ENCODE data around the gene RPL32. TPM values are rescaled to one million over a fixed set of nuclear protein-coding genes. Genes with fewer than 3 reads are reported as not detected.

RPL32 gene
- total RNA-seq, 1 donor from 2014 or later, result 1,571 TPM

- no peaks in the 10 kb centered on the region for H3K9me3 Mint-ChIP-seq (ENCODE audit: unreplicated experiment)
- peaks cover 6% of the 10 kb centered on the region for H3K27me3 Mint-ChIP-seq (ENCODE audit: unreplicated experiment)
- H3K4me3 Mint-ChIP-seq (ENCODE audit: unreplicated experiment), result no peak overlapping the region
- peaks cover 12% of the 10 kb centered on the region for H3K4me1 Mint-ChIP-seq (ENCODE audit: unreplicated experiment)
- no peak for TF ChIP-seq CTCF (IDR thresholded peaks at IDR 0.05; ENCODE audit: unreplicated experiment)
- H3K36me3 Mint-ChIP-seq (ENCODE audit: low read depth, unreplicated experiment), result no peaks in the 10 kb centered on the region
- no peak overlapping the region for H3K27ac Mint-ChIP-seq (ENCODE audit: unreplicated experiment)
- DNase-seq (ENCODE audit: low spot score), result no peak
Observed at GRCh38 chr3:12809001-12809400, 32.4 kb downstream of the RPL32 start.

GRCh38 chr3:12808587-12808986 lies 32.8 kb downstream of the RPL32 start:
- no peak overlapping the region for H3K4me3 Mint-ChIP-seq (ENCODE audit: unreplicated experiment)
- peaks cover 12% of the 10 kb centered on the region for H3K4me1 Mint-ChIP-seq (ENCODE audit: unreplicated experiment)
- H3K9me3 Mint-ChIP-seq (ENCODE audit: unreplicated experiment), result no peaks in the 10 kb centered on the region
- peaks cover 3% of the 10 kb centered on the region for H3K27me3 Mint-ChIP-seq (ENCODE audit: unreplicated experiment)
- no peaks in the 10 kb centered on the region for H3K36me3 Mint-ChIP-seq (ENCODE audit: low read depth, unreplicated experiment)
- peak overlapping the region; percentile 73 for H3K27ac Mint-ChIP-seq (ENCODE audit: unreplicated experiment)
- TF ChIP-seq CTCF (IDR thresholded peaks at IDR 0.05; ENCODE audit: unreplicated experiment), result no peak
- no peak for DNase-seq (ENCODE audit: low spot score)

- Mint-ChIP-seq H3K36me3 (ENCODE audit: low read depth, unreplicated experiment) (no peaks in the 10 kb centered on the region), H3K27ac (ENCODE audit: unreplicated experiment) (no peak overlapping the region), H3K4me1 (ENCODE audit: unreplicated experiment) (peaks cover 12% of the 10 kb centered on the region), H3K27me3 (ENCODE audit: unreplicated experiment) (peaks cover 3% of the 10 kb centered on the region), H3K9me3 (ENCODE audit: unreplicated experiment) (no peaks in the 10 kb centered on the region), H3K4me3 (ENCODE audit: unreplicated experiment) (no peak overlapping the region)
- DNase-seq (ENCODE audit: low spot score), result no peak
- TF ChIP-seq CTCF (IDR thresholded peaks at IDR 0.05; ENCODE audit: unreplicated experiment), result no peak
Observed at GRCh38 chr3:12807601-12808359, 33.6 kb downstream of the RPL32 start.

- TF ChIP-seq CTCF (IDR thresholded peaks at IDR 0.05; ENCODE audit: unreplicated experiment), result no peak
- no peak overlapping the region for H3K4me3 Mint-ChIP-seq (ENCODE audit: unreplicated experiment)
- H3K4me1 Mint-ChIP-seq (ENCODE audit: unreplicated experiment), result peaks cover 12% of the 10 kb centered on the region
- H3K36me3 Mint-ChIP-seq (ENCODE audit: low read depth, unreplicated experiment), result no peaks in the 10 kb centered on the region
- H3K9me3 Mint-ChIP-seq (ENCODE audit: unreplicated experiment), result no peaks in the 10 kb centered on the region
- H3K27me3 Mint-ChIP-seq (ENCODE audit: unreplicated experiment), result peaks cover 3% of the 10 kb centered on the region
- no peak overlapping the region for H3K27ac Mint-ChIP-seq (ENCODE audit: unreplicated experiment)
- DNase-seq (ENCODE audit: low spot score), result no peak
Observed at GRCh38 chr3:12807066-12807465, 34.3 kb downstream of the RPL32 start.

GRCh38 chr3:12803371-12803770 lies 38.0 kb downstream of the RPL32 start:
- no peak for DNase-seq (ENCODE audit: low spot score)
- H3K9me3 Mint-ChIP-seq (ENCODE audit: unreplicated experiment), result no peaks in the 10 kb centered on the region
- peaks cover 2% of the 10 kb centered on the region for H3K27me3 Mint-ChIP-seq (ENCODE audit: unreplicated experiment)
- H3K4me1 Mint-ChIP-seq (ENCODE audit: unreplicated experiment), result peaks cover under 1% of the 10 kb centered on the region
- no peak overlapping the region for H3K4me3 Mint-ChIP-seq (ENCODE audit: unreplicated experiment)
- H3K27ac Mint-ChIP-seq (ENCODE audit: unreplicated experiment), result no peak overlapping the region
- no peak for TF ChIP-seq CTCF (IDR thresholded peaks at IDR 0.05; ENCODE audit: unreplicated experiment)
- H3K36me3 Mint-ChIP-seq (ENCODE audit: low read depth, unreplicated experiment), result no peaks in the 10 kb centered on the region

Data from endothelial cell (in vitro differentiated cells).